Measurements from ENCODE around the gene PARD3.
"Not testable (repeated sequence)": the region's sequence is repeated elsewhere in the genome, so short reads cannot be mapped to it uniquely, and the experiment has no call there.

The PARD3 gene

GRCh38 chr10:34275626-34276130, 539.4 kb downstream of the PARD3 start:
- DNase-seq: no peak

DNA sequence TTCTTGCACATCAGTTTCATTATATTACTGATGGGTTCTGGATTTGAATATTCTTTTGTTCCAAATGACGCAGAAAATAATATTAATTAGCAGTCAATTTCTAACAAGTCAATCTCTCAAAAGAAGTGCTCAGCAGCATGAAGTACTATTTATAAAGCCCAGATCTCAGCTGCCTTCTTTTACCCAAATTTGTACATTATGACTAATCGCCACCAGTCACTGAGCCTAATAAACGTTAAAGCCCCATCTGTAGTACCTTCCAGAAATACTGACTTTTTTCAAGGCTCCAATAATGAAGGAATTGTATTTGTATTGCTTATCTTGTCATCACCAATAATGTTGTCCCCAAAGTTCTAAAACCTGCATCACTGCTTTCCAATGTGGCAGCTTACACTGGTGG, 540.2 kb downstream of the PARD3 start:
- DNase-seq: no peak

DNA sequence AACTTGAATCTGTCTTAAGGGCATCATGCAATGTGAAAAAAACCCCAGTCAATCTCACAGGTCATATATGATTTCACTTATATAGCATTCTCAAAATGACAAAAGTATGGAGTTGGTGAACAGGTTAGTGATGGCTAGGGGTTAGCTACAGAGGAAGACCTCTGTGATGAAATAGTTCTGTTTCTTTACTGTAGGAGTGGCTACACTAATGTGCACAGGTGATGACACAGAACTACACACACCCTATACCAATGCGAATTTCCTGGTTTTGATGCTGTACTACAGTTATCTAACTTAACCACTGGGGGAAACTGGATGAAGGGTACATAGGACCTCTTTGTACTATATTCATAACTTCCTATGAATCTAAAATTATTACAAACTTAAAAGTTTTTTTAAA, 541.8 kb downstream of the PARD3 start:
- no peak for DNase-seq

GRCh38 chr10:34272316-34272715, 542.8 kb downstream of the PARD3 start:
- DNase-seq: no peak

DNA sequence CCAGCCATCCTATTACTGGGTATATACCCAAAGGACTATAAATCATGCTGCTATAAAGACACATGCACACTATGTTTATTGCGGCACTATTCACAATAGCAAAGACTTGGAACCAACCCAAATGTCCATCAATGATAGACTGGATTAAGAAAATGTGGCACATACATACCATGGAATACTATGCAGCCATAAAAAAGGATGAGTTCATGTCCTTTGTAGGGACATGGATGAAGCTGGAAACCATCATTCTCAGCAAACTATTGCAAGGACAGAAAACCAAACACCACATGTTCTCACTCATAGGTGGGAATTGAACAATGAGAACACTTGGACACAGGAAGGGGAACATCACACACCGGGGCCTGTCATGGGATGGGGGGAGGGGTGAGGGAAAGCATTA, 546.7 kb downstream of the PARD3 start:
- DNase-seq: not testable (repeated sequence)

- no peak for DNase-seq
These were observed 552.1 kb downstream of the PARD3 start for GRCh38 chr10:34262985-34263384.

- DNase-seq: no peak
These were observed 554.2 kb downstream of the PARD3 start for GRCh38 chr10:34260904-34261303.

GRCh38 chr10:34256216-34256615, 558.9 kb downstream of the PARD3 start:
- no peak for DNase-seq

DNA sequence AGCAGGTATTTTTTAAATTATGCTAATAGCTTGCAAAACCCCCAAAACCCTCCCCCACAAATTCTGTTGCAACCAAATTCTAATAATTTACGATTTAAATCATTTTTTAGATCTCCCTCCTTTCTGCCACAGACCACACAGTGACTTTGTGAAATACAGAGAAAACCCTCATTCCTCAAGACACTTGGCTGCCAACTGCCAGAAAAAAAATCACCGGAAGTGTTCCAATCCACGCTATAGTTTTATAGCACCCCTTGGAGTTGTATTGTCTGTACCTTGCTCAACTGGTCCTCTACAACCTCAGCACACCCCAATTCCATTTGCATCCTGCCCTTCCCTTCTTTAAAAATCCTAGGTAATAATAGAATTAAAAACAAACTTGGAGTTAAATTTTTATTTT, 560.1 kb downstream of the PARD3 start:
- DNase-seq: no peak

DNA sequence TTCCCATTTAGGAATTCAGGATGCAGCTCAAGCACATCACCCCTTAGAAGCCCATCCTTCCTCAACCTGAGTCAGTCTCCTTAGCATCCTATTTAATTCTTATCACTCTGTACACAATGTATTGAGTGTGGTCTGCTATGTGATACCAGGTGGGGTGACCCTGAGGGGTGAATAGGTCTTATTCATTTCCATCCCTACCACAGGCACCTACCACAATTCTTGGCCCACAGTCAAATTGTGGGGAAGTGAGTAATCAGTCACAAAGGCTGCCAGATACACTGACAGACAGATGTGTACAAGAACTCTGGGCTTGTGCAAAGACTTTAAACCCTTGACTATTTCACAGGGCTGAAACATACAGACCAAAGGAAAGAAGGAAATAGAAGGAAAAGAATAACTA, 560.5 kb downstream of the PARD3 start:
- DNase-seq: no peak

DNA sequence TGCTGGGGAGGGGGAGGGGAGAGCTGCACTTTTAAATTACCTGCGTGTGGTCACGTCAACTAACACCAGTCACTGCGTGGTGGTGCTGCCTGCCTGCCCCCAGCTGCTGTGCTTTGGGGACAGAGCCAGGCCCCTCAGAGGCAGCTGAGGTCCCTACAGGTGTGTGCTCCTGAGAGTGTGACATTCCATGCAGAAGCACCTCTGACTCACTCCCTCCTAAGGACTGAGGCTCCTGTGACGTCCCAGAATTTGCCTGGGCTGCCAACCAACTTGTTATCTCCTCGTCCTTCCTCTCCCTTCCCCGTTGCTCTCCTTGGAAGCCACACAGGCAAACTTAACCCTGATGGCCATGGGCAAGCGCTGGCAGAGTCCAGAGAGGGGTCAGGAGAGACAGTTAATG, 563.0 kb downstream of the PARD3 start:
- no peak for DNase-seq

DNA sequence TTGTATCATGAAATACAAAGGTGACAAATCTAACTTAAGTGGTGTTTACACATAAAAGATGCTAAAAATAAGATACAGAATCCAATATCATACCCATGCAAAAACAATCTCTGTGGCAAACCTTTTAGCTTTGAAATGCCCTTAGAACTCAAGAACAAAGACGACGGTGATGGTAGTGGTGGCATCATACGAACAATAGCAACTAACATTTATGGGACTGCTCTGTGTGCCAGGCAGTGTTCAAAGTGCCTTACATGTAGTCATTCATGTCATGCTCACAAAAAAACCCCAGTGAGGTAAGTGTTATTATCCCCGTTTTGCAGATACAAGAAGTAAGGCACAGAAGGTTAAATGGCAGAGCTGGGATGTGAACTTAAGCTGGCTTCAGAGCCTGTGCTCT, 563.9 kb downstream of the PARD3 start:
- DNase-seq: no peak

- DNase-seq: no peak
These were observed 564.4 kb downstream of the PARD3 start for GRCh38 chr10:34250722-34251121.

DNA sequence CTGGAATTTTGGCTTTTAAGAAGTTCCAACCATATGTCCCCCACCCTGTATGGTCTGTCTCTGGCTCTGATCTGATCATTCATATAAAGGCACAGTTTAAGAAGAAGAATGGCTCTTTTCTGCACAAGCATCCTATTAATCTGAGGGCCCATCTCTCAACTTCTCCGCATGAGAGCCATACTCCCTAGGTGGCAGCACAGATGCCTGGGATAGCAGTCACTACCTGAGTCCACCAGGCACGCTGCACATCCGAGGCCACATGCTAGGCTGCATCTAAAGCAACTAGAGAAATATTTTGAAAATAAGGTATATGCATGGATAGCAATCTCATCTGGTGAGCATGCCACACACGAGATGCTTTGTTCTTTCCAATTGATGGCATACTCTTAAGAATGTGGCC, 565.5 kb downstream of the PARD3 start:
- DNase-seq: no peak

- DNase-seq: no peak
These were observed 567.5 kb downstream of the PARD3 start for GRCh38 chr10:34247560-34247959.

DNA sequence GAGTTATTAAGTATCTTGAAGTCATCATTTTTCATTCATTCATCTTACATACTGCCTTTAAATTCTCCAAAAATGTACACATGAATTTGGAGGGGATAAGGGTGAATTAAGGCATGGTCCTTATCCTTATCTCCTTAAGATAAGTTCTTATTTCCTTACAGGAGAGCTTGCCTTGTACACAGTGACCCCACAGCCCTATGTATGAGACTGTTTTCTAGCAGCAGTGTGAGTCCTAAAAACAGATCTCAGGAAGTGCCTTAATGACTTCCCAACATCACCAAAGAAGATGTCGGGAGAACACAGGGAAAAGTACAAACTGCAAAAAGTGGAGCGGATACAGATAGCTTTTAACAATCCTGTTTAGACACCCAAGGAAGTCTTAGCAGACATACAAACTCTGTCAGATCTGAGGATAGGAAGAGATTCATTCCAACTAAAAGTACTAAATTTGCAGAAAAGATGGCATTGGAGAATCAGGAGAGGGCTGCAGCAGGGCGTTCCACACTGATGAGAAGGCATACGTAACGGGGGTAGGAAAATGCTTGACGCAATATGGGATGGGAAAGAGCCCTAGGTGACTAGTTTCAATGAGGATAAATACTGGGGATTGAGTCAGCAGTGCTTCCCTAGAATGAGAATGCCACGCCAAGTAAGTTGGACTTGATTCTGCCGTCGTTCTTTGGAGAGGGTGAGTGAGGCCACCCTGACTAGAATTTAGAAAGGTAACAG, 570.2 kb downstream of the PARD3 start:
- DNase-seq: no peak

- no peak for DNase-seq
These were observed 573.7 kb downstream of the PARD3 start for GRCh38 chr10:34241226-34242000.

GRCh38 chr10:34240039-34240438, 575.1 kb downstream of the PARD3 start:
- no peak for DNase-seq

DNA sequence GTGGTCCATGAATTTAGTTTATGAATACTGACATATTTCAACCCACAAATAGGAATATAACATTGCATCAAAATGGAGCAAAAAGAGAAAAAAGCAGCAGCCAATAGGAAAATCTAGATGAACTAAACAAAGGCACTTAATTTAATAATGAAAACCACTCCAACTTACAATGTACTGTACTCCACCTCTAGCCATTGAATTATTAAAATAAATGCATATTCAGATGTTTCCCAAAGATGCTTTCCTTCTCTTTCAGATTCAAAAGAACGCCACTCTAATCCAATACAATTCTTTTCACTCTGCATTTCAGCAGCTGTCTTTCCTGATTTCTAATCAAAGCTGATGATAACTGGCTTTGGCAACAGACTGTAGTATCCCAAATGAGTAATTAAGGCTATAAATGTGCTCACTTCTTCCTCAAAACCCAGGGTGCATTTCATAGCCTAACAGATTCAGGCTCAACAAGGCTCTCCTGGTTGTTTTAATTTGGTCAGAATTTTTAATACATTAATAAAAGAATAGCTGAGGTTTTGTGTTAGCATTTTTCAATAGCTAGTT, 577.1 kb downstream of the PARD3 start:
- DNase-seq: no peak

DNA sequence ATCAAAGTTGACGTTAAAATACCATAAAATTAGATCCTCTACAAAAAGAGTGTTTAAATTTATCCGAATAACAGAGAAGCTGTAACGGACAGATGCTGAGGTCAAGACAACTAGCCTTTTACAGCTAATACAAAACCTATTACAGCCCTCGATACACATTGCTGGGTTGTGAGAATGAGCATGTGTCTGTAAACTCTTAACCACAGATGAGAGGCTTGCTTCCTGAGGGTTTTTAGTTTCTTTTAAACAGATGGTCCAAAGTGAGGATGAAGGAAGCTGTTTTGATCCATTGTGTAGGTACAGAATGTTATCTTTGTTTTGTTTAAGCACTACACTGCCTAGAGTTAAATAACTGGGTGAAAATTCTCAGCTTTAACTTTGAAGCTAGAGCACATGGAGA, 578.2 kb downstream of the PARD3 start:
- no peak for DNase-seq

- DNase-seq: peak; percentile 43
These were observed 579.8 kb downstream of the PARD3 start for GRCh38 chr10:34235164-34235832.

GRCh38 chr10:34232481-34232880, 582.6 kb downstream of the PARD3 start:
- no peak for DNase-seq

DNA sequence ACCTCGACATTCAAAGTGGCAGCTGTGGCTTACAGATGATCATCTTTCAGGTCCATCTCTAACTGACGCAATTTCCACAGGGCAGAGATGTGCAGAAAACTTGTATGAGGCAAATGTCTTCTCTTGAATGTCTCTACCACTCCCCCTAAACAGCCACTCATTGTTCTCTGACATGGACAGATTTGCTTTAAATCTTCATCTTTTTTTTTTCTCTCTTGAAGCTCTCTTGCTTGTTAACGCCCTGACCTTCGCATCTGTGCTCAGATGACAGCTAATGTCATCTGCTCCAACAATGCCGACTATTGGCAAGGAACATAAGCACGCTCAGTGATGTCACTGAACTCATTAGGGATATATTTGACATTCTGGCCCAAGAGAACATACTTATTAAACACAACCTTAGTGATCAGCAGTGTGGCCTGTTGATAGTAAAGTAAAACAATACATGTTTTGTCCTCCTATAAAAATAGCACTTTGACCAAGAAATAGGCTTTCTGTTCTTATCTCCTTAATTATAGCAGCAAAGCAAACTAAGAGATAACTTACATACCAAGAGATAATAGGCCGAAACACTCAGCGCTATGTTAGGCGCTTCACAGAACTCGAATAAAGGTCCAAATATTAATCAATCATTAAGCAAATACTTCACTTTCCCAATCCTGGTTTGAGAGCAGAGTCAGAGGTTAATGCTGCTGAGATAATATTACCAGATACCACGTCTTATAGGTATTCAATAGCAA, 583.5 kb downstream of the PARD3 start:
- DNase-seq: no peak

All from NCI-H2029 treated with DMSO at 0.1 percent for 48 hours (cell line).